Endodermal cell (in vitro differentiated cells): ENCODE data around the gene SLC3A2. TPM values are rescaled to one million over a fixed set of nuclear protein-coding genes. Genes with fewer than 3 reads are reported as not detected.
"Not testable (repeated sequence)": the region's sequence is repeated elsewhere in the genome, so short reads cannot be mapped to it uniquely, and the experiment has no call there.

Experiments
- DNase-seq: peaks from one replicate; pipeline ENCODE4 v3.0.0-alpha.2; 2017
- H3K27ac ChIP-seq: 2 replicates; pipeline ENCODE4 v1.5.1; 2013; ENCODE audit warnings: mild to moderate bottlenecking, low read depth, low read length, moderate library complexity
- H3K27me3 ChIP-seq: 2 replicates; pipeline ENCODE4 v1.6.1; 2013; ENCODE audit warnings: mild to moderate bottlenecking, low read length, moderate library complexity; ENCODE audit not compliant: insufficient read depth, control insufficient read depth, poor library complexity, severe bottlenecking
- H3K36me3 ChIP-seq: 2 replicates; pipeline ENCODE4 v1.7.0; 2013; ENCODE audit warnings: mild to moderate bottlenecking, low read length, moderate library complexity; ENCODE audit not compliant: control insufficient read depth, insufficient read depth
- H3K4me1 ChIP-seq: one replicate; pipeline ENCODE4 v1.7.0; 2013; ENCODE audit warnings: low read length; ENCODE audit not compliant: control insufficient read depth, insufficient read depth
- H3K4me3 ChIP-seq: 2 replicates; pipeline ENCODE4 v1.5.1; 2013; ENCODE audit warnings: mild to moderate bottlenecking, low read length, moderate library complexity
- H3K9ac ChIP-seq: 2 replicates; pipeline ENCODE4 v1.6.1; 2013; ENCODE audit warnings: mild to moderate bottlenecking, low read length, moderate library complexity; ENCODE audit not compliant: poor library complexity, severe bottlenecking; ENCODE audit errors: extremely low read depth
- H3K9me3 ChIP-seq: 2 replicates; pipeline ENCODE4 v1.6.1; 2013; ENCODE audit warnings: mild to moderate bottlenecking, low read length, moderate library complexity; ENCODE audit not compliant: control insufficient read depth
- H3K27ac Mint-ChIP-seq: 2 replicates; pipeline ENCODE4 v1.8.0; 2020; ENCODE audit warnings: mixed read lengths
- H3K27me3 Mint-ChIP-seq: 2 replicates; pipeline ENCODE4 v1.8.0; 2021; ENCODE audit warnings: mild to moderate bottlenecking, mixed read lengths; ENCODE audit not compliant: insufficient read depth
- H3K36me3 Mint-ChIP-seq: 2 replicates; pipeline ENCODE4 v1.8.0; 2020; ENCODE audit warnings: low read depth, mixed read lengths
- H3K4me1 Mint-ChIP-seq: 2 replicates; pipeline ENCODE4 v1.8.0; 2020; ENCODE audit warnings: mixed read lengths
- H3K4me3 Mint-ChIP-seq: 2 replicates; pipeline ENCODE4 v1.8.0; 2020; ENCODE audit warnings: mild to moderate bottlenecking, moderate library complexity, mixed read lengths
- H3K9me3 Mint-ChIP-seq: 2 replicates; pipeline ENCODE4 v1.8.0; 2020; ENCODE audit warnings: mild to moderate bottlenecking, mixed read lengths
- WGBS, 2 experiments: methylation state at CpG; one replicate each; pipeline versions ENCODE4 v1.1.5 to v1.1.7; 2013; ENCODE audit warnings: missing lambda C conversion rate in 2 of 2, mixed read lengths in 1 of 2; ENCODE audit not compliant: insufficient coverage in 1 of 2, insufficient read length in 1 of 2; 5-methylcytosine and 5-hydroxymethylcytosine counted together
- total RNA-seq, 2 donors: library from RNA; stranded (reverse); fragmentation: NEBNext Ultra II Directional in 1 of 2; extraction: Animal tissue kit (Norgen Biotek cat#: 25700) in 1 of 2; gene quantifications; 2 replicates in 1 of 2; 3 replicates in 1 of 2; pipeline ENCODE4 v1.2.1, GENCODE V29; 2021
- TF ChIP-seq, protein P1 (sequence below): fragments of 200-600 bp; sonication (generic); conservative IDR thresholded peaks from 2 replicates; pipeline ENCODE4 v1.5.0; 2021; ENCODE audit warnings: antibody characterized with exemption, mild to moderate bottlenecking

Gene SLC3A2
- total RNA-seq, 2 donors from 2014 or later: 438 to 488 TPM

GRCh38 chr11:62933285-62933684 lies 52.6 kb downstream of the SLC3A2 start:
- Mint-ChIP-seq H3K36me3 (no peaks in the 10 kb centered on the region), H3K9me3 (peaks cover 4% of the 10 kb centered on the region), H3K4me1 (peaks cover 12% of the 10 kb centered on the region), H3K27me3 (peaks cover 28% of the 10 kb centered on the region), H3K4me3 (no peak overlapping the region), H3K27ac (no peak overlapping the region)
- no peak overlapping the region for H3K27ac ChIP-seq
- H3K9me3 ChIP-seq: no peaks in the 10 kb centered on the region
- WGBS, 2 experiments: 91 to 97% methylated on average over 8 to 13 of the region's 13 CpGs
- no peak overlapping the region for H3K9ac ChIP-seq
- peaks cover 13% of the 10 kb centered on the region for H3K27me3 ChIP-seq
- DNase-seq: no peak
- TF ChIP-seq, protein P1, sequence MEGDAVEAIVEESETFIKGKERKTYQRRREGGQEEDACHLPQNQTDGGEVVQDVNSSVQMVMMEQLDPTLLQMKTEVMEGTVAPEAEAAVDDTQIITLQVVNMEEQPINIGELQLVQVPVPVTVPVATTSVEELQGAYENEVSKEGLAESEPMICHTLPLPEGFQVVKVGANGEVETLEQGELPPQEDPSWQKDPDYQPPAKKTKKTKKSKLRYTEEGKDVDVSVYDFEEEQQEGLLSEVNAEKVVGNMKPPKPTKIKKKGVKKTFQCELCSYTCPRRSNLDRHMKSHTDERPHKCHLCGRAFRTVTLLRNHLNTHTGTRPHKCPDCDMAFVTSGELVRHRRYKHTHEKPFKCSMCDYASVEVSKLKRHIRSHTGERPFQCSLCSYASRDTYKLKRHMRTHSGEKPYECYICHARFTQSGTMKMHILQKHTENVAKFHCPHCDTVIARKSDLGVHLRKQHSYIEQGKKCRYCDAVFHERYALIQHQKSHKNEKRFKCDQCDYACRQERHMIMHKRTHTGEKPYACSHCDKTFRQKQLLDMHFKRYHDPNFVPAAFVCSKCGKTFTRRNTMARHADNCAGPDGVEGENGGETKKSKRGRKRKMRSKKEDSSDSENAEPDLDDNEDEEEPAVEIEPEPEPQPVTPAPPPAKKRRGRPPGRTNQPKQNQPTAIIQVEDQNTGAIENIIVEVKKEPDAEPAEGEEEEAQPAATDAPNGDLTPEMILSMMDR: no peak
- no peaks in the 10 kb centered on the region for H3K36me3 ChIP-seq
- no peak overlapping the region for H3K4me3 ChIP-seq
- no peaks in the 10 kb centered on the region for H3K4me1 ChIP-seq

DNA sequence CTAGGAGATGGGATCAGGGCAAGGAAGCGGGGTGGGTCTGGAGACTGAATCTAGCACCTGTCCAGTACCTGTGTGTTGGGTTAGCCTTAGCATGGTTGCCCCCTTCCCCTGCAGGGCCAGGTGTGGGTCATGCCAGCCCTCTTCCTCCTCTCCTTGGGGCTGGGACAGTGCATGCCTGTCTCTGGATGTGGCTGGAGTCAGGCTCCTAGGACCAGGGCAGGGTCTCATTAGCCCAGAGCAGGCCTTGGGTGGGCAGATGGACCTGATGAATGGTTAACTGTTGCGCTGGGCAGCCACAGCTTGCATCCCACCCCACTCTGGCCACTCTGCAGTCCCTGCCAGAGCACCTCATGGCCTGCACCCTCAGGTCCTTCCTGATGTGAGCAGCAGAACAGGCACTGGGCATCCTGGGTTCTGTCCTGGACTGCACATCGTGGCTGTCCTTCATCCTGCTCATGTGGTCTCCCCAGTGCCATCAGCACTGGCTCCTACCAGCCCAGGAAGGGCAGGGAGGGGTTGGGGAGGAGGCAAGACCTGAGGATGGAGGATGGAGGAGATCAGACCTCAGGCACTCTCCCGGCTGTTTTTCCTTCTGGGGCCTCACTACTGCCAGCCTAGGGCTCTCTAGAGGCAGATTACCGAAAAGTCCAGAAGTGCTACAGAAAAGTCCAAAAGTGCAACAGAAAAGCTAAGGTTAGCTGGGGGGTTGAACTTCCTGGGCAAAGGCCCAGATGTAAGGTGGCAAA lies 53.2 kb downstream of the SLC3A2 start:
- Histone ChIP-seq H3K9ac (no peak overlapping the region), H3K9me3 (no peaks in the 10 kb centered on the region), H3K4me1 (no peaks in the 10 kb centered on the region), H3K4me3 (no peak overlapping the region), H3K27ac (no peak overlapping the region), H3K27me3 (peaks cover 6% of the 10 kb centered on the region), H3K36me3 (no peaks in the 10 kb centered on the region)
- Mint-ChIP-seq H3K27ac (no peak overlapping the region), H3K4me3 (no peak overlapping the region), H3K4me1 (peaks cover 10% of the 10 kb centered on the region), H3K9me3 (peaks cover 4% of the 10 kb centered on the region), H3K27me3 (peaks cover 25% of the 10 kb centered on the region), H3K36me3 (no peaks in the 10 kb centered on the region)
- TF ChIP-seq, protein P1: no peak
- 94 to 97% methylated on average over 3 to 5 of the region's 5 CpGs for WGBS, 2 experiments
- no peak for DNase-seq

- Histone ChIP-seq H3K9ac (no peak overlapping the region), H3K27ac (no peak overlapping the region), H3K27me3 (peaks cover 1% of the 10 kb centered on the region), H3K4me3 (no peak overlapping the region), H3K36me3 (no peaks in the 10 kb centered on the region), H3K4me1 (no peaks in the 10 kb centered on the region), H3K9me3 (no peaks in the 10 kb centered on the region)
- peaks cover 21% of the 10 kb centered on the region for H3K27me3 Mint-ChIP-seq
- peaks cover 4% of the 10 kb centered on the region for H3K9me3 Mint-ChIP-seq
- H3K36me3 Mint-ChIP-seq: no peaks in the 10 kb centered on the region
- H3K27ac Mint-ChIP-seq: no peak overlapping the region
- peaks cover 10% of the 10 kb centered on the region for H3K4me1 Mint-ChIP-seq
- no peak for DNase-seq
- TF ChIP-seq, protein P1: no peak
- no CpG with 5 or more reads among the region's 1 CpG for WGBS, 2 experiments
- H3K4me3 Mint-ChIP-seq: no peak overlapping the region
These were observed 53.7 kb downstream of the SLC3A2 start for GRCh38 chr11:62934496-62934785.

- H3K4me3 ChIP-seq, H3K9ac ChIP-seq, H3K36me3 ChIP-seq, H3K9me3 Mint-ChIP-seq, H3K4me3 Mint-ChIP-seq, H3K27ac ChIP-seq, DNase-seq, H3K4me1 Mint-ChIP-seq, H3K4me1 ChIP-seq, H3K27ac Mint-ChIP-seq, H3K36me3 Mint-ChIP-seq, H3K27me3 ChIP-seq, H3K9me3 ChIP-seq: not testable (repeated sequence)
- 85 to 90% methylated on average over 1 to 2 of the region's 2 CpGs for WGBS, 2 experiments
- peaks cover 13% of the 10 kb centered on the region for H3K27me3 Mint-ChIP-seq
These were observed 56.8 kb downstream of the SLC3A2 start for GRCh38 chr11:62937528-62937927.
